HCT116 (cell line): Measurements from ENCODE around the gene LRATD1. TPM values are rescaled to one million over a fixed set of nuclear protein-coding genes. Genes with fewer than 3 reads are reported as not detected.

Experiments used
- ATAC-seq: fragments of 200-7000 bp; cut with Tn5 transposase; 2 replicates; pipeline ENCODE4 v1.9.1; 2020; ENCODE audit warnings: mild to moderate bottlenecking, moderate library complexity
- BruUV-seq: library from RNA; stranded (reverse); fragments of 400-500 nt; replicated peaks from 2 replicates; lab custom pipeline; 2021; lab: Mats Ljungman, UMichigan
- CTCF ChIA-PET: fragments of 300-600 bp; sonication (Branson Sonifier 250); formaldehyde crosslinking; loops from one replicate; lab custom pipeline; 2021; ENCODE audit warnings: antibody characterized with exemption; lab: Charles Lee
- POLR2A ChIA-PET: fragments of 300-600, 350-600 bp; sonication (Branson Sonifier 250); formaldehyde crosslinking; loops from one replicate; lab custom pipeline; 2021; ENCODE audit warnings: antibody characterized with exemption; lab: Charles Lee
- RAD21 ChIA-PET, 2 experiments: fragments of 300-600 bp; sonication (Branson Sonifier 250); formaldehyde crosslinking; loops; one replicate each; lab custom pipeline; 2023; ENCODE audit warnings: low total read pairs in 2 of 2; ENCODE audit not compliant: uncharacterized antibody in 2 of 2, unreplicated experiment in 2 of 2, low non-redundant PET in 1 of 2; lab: Charles Lee
- DNase-seq: peaks from one replicate; pipeline ENCODE4 v3.0.0-alpha.2; 2010; ENCODE audit warnings: low read depth, low spot score
- H2AFZ ChIP-seq: fragments of 200-600 bp; shearing (Covaris generic), sonication (generic); 2 replicates; pipeline ENCODE4 v1.6.1; 2017; ENCODE audit warnings: low read depth, mixed run types, mixed read lengths, antibody characterized with exemption, low read length; ENCODE audit not compliant: poor library complexity, severe bottlenecking
- H3K27ac ChIP-seq: 2 replicates; pipeline ENCODE4 v1.5.1; 2012; ENCODE audit warnings: low read depth, low read length
- H3K27me3 ChIP-seq: fragments of 200-600 bp; sonication (generic); 2 replicates; pipeline ENCODE4 v1.6.1; 2016; ENCODE audit warnings: mixed run types, low read length, mixed read lengths; ENCODE audit not compliant: insufficient read depth
- H3K36me3 ChIP-seq, 2 experiments: fragments of 200-500 bp in 1 of 2; fragments of 200-600 bp in 1 of 2; sonication (Bioruptor generic) in 1 of 2; sonication (generic) in 1 of 2; 2 replicates each; pipeline versions ENCODE4 v1.5.1 to v1.6.1; 2014 to 2016; ENCODE audit warnings: low read length in 2 of 2, inconsistent platforms in 1 of 2, mixed read lengths in 1 of 2, mixed run types in 1 of 2; ENCODE audit not compliant: insufficient read depth in 2 of 2, control insufficient read depth in 1 of 2
- H3K4me1 ChIP-seq, 2 experiments: fragments of 200-600 bp in 1 of 2; sonication (generic) in 1 of 2; 2 replicates each; pipeline versions ENCODE4 v1.5.1 to v1.6.1; 2012 to 2017; ENCODE audit warnings: low read length in 2 of 2, inconsistent platforms in 1 of 2, mild to moderate bottlenecking in 1 of 2, mixed read lengths in 1 of 2, mixed run types in 1 of 2, moderate library complexity in 1 of 2; ENCODE audit not compliant: insufficient read depth in 2 of 2, control insufficient read depth in 1 of 2
- H3K4me2 ChIP-seq: fragments of 200-600 bp; sonication (generic); 2 replicates; pipeline ENCODE4 v1.6.1; 2017; ENCODE audit warnings: mixed run types, low read length, mixed read lengths
- H3K4me3 ChIP-seq, 2 experiments: fragments of 200-600 bp in 1 of 2; sonication (generic) in 1 of 2; replicated peaks in 1 of 2; 2 replicates each; pipeline ENCODE4 v1.5.1; 2011 to 2016; ENCODE audit warnings: low read length in 2 of 2, control low read depth in 1 of 2, low read depth in 1 of 2, mild to moderate bottlenecking in 1 of 2, mixed read lengths in 1 of 2, mixed run types in 1 of 2
- H3K79me2 ChIP-seq: fragments of 200-600 bp; sonication (generic); 2 replicates; pipeline ENCODE4 v1.6.1; 2017; ENCODE audit warnings: mild to moderate bottlenecking, mixed run types, low read length, moderate library complexity, mixed read lengths; ENCODE audit not compliant: insufficient read depth
- H3K9ac ChIP-seq: fragments of 200-600 bp; sonication (generic); 2 replicates; pipeline ENCODE4 v1.6.1; 2016; ENCODE audit warnings: low read length, mixed read lengths
- H3K9me2 ChIP-seq: fragments of 200-600 bp; sonication (generic), shearing (Covaris generic); 2 replicates; pipeline ENCODE4 v1.6.1; 2017; ENCODE audit warnings: mixed run types, mild to moderate bottlenecking, moderate library complexity; ENCODE audit not compliant: insufficient read depth
- H3K9me3 ChIP-seq, 2 experiments: fragments of 200-500 bp in 1 of 2; fragments of 200-600 bp in 1 of 2; sonication (Bioruptor generic) in 1 of 2; sonication (generic) in 1 of 2; 2 replicates each; pipeline ENCODE4 v1.6.1; 2014 to 2017; ENCODE audit warnings: low read length in 2 of 2, mixed read lengths in 2 of 2, inconsistent platforms in 1 of 2, low read depth in 1 of 2, mild to moderate bottlenecking in 1 of 2, mixed run types in 1 of 2, moderate library complexity in 1 of 2; ENCODE audit not compliant: control insufficient read depth in 1 of 2, insufficient read depth in 1 of 2
- H4K20me1 ChIP-seq: fragments of 200-600 bp; sonication (generic), shearing (Covaris generic); 2 replicates; pipeline ENCODE4 v1.6.1; 2017; ENCODE audit warnings: mixed run types, mild to moderate bottlenecking, moderate library complexity; ENCODE audit not compliant: insufficient read depth
- CBX3 ChIP-seq: IDR thresholded peaks from 2 replicates; pipeline ENCODE4 v1.6.1; 2012; ENCODE audit warnings: low read depth
- CTCF ChIP-seq, 3 experiments: fragments of 200-600 bp in 1 of 3; sonication (generic) in 1 of 3; IDR thresholded peaks in 2 of 3; conservative IDR thresholded peaks in 1 of 3; 2 replicates each; pipeline ENCODE4 v1.5.1; 2012 to 2017; ENCODE audit warnings: low read depth in 2 of 3, low read length in 2 of 3, antibody characterized with exemption in 1 of 3, borderline replicate concordance in 1 of 3, control low read depth in 1 of 3, mild to moderate bottlenecking in 1 of 3, mixed read lengths in 1 of 3, mixed run types in 1 of 3, moderate library complexity in 1 of 3; ENCODE audit not compliant: insufficient read depth in 1 of 3
- EGR1 ChIP-seq: IDR thresholded peaks from 2 replicates; pipeline ENCODE4 v1.6.1; 2012; ENCODE audit warnings: low read depth
- ELF1 ChIP-seq: IDR thresholded peaks from 2 replicates; pipeline ENCODE4 v1.6.1; 2012; ENCODE audit warnings: low read depth, borderline replicate concordance
- EZH2 ChIP-seq: fragments of 200-600 bp; sonication (generic); IDR thresholded peaks from 2 replicates; pipeline ENCODE4 v1.6.1; 2017; ENCODE audit warnings: antibody characterized with exemption, mixed run types
- EZH2phosphoT487 ChIP-seq: fragments of 200-600 bp; IDR thresholded peaks from 2 replicates; pipeline ENCODE4 v1.6.1; 2018; ENCODE audit warnings: antibody characterized with exemption, borderline replicate concordance
- JUND ChIP-seq: IDR thresholded peaks from 2 replicates; pipeline ENCODE4 v1.6.1; 2012
- POLR2A ChIP-seq: IDR thresholded peaks from 2 replicates; pipeline ENCODE4 v1.7.0; 2011; ENCODE audit warnings: borderline replicate concordance; ENCODE audit not compliant: insufficient read depth, insufficient read length; ENCODE audit errors: extremely low read depth
- POLR2AphosphoS5 ChIP-seq: IDR thresholded peaks from 2 replicates; pipeline ENCODE4 v1.6.1; 2011; ENCODE audit warnings: mild to moderate bottlenecking, low read depth, low read length, moderate library complexity
- SP1 ChIP-seq: IDR thresholded peaks from 2 replicates; pipeline ENCODE4 v1.6.1; 2012; ENCODE audit warnings: low read depth
- SRF ChIP-seq: IDR thresholded peaks from 2 replicates; pipeline ENCODE4 v1.6.1; 2012; ENCODE audit warnings: low read depth
- ZBTB33 ChIP-seq: IDR thresholded peaks from 2 replicates; pipeline ENCODE4 v1.6.1; 2011; ENCODE audit warnings: mild to moderate bottlenecking, low read length, moderate library complexity; ENCODE audit not compliant: insufficient replicate concordance; ENCODE audit errors: extremely low read depth
- ZFX ChIP-seq: fragments of 450-650 bp; IDR thresholded peaks from 2 replicates; pipeline ENCODE4 v1.6.1; 2017
- ZNF274 ChIP-seq: fragments of 200-500 bp; sonication (Bioruptor generic); IDR thresholded peaks from 2 replicates; pipeline ENCODE4 v1.6.1; 2014; ENCODE audit warnings: mild to moderate bottlenecking, low read depth, low read length, inconsistent platforms
- intact Hi-C: fragments of 100-400 bp; cut with micrococcal nuclease; formaldehyde crosslinking; loops from 2 replicates; pipeline ENCODE4 v1.10.0; 2022
- total RNA-seq: library from RNA; stranded (reverse); gene quantifications from one replicate; pipeline ENCODE4 v1.2.1, GENCODE V29; 2021; ENCODE audit not compliant: unreplicated experiment
- TF ChIP-seq, protein P1 (sequence below): IDR thresholded peaks from 2 replicates; pipeline ENCODE4 v1.6.1; 2012; ENCODE audit warnings: low read depth
- TF ChIP-seq, protein P2 (sequence below): IDR thresholded peaks from 2 replicates; pipeline ENCODE4 v1.6.1; 2012

Gene LRATD1
- total RNA-seq, 1 experiment from 2014 or later = 0.07 TPM

GRCh38 chr2:14587119-14587518, 45.4 kb upstream of the LRATD1 start:
- no peak for DNase-seq
- Histone ChIP-seq H3K36me3 (no peaks in the 10 kb centered on the region), H4K20me1 (no peaks in the 10 kb centered on the region), H3K4me2 (no peak overlapping the region), H3K79me2 (no peaks in the 10 kb centered on the region), H2AFZ (no peak overlapping the region), H3K4me3 (no peak overlapping the region), H3K9me2 (no peaks in the 10 kb centered on the region), H3K9ac (no peak overlapping the region), H3K27ac (no peak overlapping the region), H3K27me3 (no peaks in the 10 kb centered on the region), H3K4me1 (no peaks in the 10 kb centered on the region), H3K9me3 (peaks cover 15 to 17% of the 10 kb centered on the region in 2 experiments; a peak in 2 of 4 replicates)
- ChIA-PET CTCF (no interaction called here), POLR2A (no interaction called here), RAD21 (no interaction called here)
- BruUV-seq = no TSS peak
- intact Hi-C loops = no loop called here
- TF ChIP-seq EZH2phosphoT487 (no peak), ELF1 (no peak), CTCF (IDR thresholded peaks at IDR 0.05 in 2 of 3, conservative IDR thresholded peaks at IDR 0.05 in 1 of 3; ENCODE audit: borderline replicate concordance in 1 of 3, insufficient read depth in 1 of 3, low read depth in 2 of 3, low read length in 2 of 3) (no peak), CBX3 (no peak), SRF (no peak), ZFX (no peak), EGR1 (no peak), JUND (no peak), ZBTB33 (no peak), EZH2 (no peak), SP1 (no peak), ZNF274 (no peak), POLR2A (no peak), POLR2AphosphoS5 (no peak)
- TF ChIP-seq, protein P1, sequence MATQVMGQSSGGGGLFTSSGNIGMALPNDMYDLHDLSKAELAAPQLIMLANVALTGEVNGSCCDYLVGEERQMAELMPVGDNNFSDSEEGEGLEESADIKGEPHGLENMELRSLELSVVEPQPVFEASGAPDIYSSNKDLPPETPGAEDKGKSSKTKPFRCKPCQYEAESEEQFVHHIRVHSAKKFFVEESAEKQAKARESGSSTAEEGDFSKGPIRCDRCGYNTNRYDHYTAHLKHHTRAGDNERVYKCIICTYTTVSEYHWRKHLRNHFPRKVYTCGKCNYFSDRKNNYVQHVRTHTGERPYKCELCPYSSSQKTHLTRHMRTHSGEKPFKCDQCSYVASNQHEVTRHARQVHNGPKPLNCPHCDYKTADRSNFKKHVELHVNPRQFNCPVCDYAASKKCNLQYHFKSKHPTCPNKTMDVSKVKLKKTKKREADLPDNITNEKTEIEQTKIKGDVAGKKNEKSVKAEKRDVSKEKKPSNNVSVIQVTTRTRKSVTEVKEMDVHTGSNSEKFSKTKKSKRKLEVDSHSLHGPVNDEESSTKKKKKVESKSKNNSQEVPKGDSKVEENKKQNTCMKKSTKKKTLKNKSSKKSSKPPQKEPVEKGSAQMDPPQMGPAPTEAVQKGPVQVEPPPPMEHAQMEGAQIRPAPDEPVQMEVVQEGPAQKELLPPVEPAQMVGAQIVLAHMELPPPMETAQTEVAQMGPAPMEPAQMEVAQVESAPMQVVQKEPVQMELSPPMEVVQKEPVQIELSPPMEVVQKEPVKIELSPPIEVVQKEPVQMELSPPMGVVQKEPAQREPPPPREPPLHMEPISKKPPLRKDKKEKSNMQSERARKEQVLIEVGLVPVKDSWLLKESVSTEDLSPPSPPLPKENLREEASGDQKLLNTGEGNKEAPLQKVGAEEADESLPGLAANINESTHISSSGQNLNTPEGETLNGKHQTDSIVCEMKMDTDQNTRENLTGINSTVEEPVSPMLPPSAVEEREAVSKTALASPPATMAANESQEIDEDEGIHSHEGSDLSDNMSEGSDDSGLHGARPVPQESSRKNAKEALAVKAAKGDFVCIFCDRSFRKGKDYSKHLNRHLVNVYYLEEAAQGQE = no peak
- TF ChIP-seq, protein P2, sequence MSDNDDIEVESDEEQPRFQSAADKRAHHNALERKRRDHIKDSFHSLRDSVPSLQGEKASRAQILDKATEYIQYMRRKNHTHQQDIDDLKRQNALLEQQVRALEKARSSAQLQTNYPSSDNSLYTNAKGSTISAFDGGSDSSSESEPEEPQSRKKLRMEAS = no peak
- no peak for ATAC-seq
